H9 (cell line): Measurements from ENCODE around the gene DPYD. TPM values are rescaled to one million over a fixed set of nuclear protein-coding genes. Genes with fewer than 3 reads are reported as not detected.

Experiments
- DNase-seq: peaks from one replicate; pipeline ENCODE4 v3.0.0-alpha.2; 2017
- H2AFZ ChIP-seq: one replicate; pipeline ENCODE4 v1.6.1; 2013; ENCODE audit warnings: mild to moderate bottlenecking, low read length, control low read depth, moderate library complexity
- H2AK5ac ChIP-seq: 2 replicates; pipeline ENCODE4 v1.6.1; 2013; ENCODE audit warnings: low read length, control low read depth, mixed read lengths; ENCODE audit not compliant: insufficient read length
- H2BK120ac ChIP-seq: one replicate; pipeline ENCODE4 v1.6.1; 2013; ENCODE audit warnings: low read depth, mild to moderate bottlenecking, low read length, control low read depth, inconsistent platforms; ENCODE audit not compliant: poor library complexity, severe bottlenecking
- H2BK12ac ChIP-seq: 2 replicates; pipeline ENCODE4 v1.6.1; 2013; ENCODE audit warnings: low read length, control low read depth, mixed read lengths, low read depth; ENCODE audit not compliant: insufficient read length
- H2BK15ac ChIP-seq: 2 replicates; pipeline ENCODE4 v1.6.1; 2013; ENCODE audit warnings: low read depth, low read length, control low read depth
- H2BK20ac ChIP-seq: one replicate; pipeline ENCODE4 v1.6.1; 2013; ENCODE audit warnings: low read depth, mild to moderate bottlenecking, low read length, control low read depth, inconsistent platforms; ENCODE audit not compliant: poor library complexity, severe bottlenecking
- H2BK5ac ChIP-seq: 2 replicates; pipeline ENCODE4 v1.6.1; 2013; ENCODE audit warnings: low read length, control low read depth, mixed read lengths; ENCODE audit not compliant: insufficient read length
- H3K14ac ChIP-seq: 2 replicates; pipeline ENCODE4 v1.6.1; 2013; ENCODE audit warnings: low read length, control low read depth; ENCODE audit not compliant: insufficient read depth
- H3K18ac ChIP-seq: 2 replicates; pipeline ENCODE4 v1.6.1; 2013; ENCODE audit warnings: low read depth, mild to moderate bottlenecking, mixed read lengths, low read length, control low read depth; ENCODE audit not compliant: insufficient read length
- H3K23ac ChIP-seq: 2 replicates; pipeline ENCODE4 v1.6.1; 2013; ENCODE audit warnings: low read length, control low read depth, mixed read lengths, low read depth; ENCODE audit not compliant: insufficient read length
- H3K23me2 ChIP-seq: 2 replicates; pipeline ENCODE4 v1.6.1; 2013; ENCODE audit warnings: low read depth, mild to moderate bottlenecking, mixed read lengths, low read length, control low read depth; ENCODE audit not compliant: insufficient read length, poor library complexity, severe bottlenecking
- H3K27ac ChIP-seq: 2 replicates; pipeline ENCODE4 v1.5.1; 2013; ENCODE audit warnings: low read length, control low read depth, mixed read lengths, low read depth; ENCODE audit not compliant: insufficient read length
- H3K27me3 ChIP-seq: 2 replicates; pipeline ENCODE4 v1.6.1; 2013; ENCODE audit warnings: low read length, control low read depth, inconsistent platforms; ENCODE audit not compliant: insufficient read depth
- H3K4ac ChIP-seq: 2 replicates; pipeline ENCODE4 v1.6.1; 2013; ENCODE audit warnings: low read depth, mild to moderate bottlenecking, control low read depth, inconsistent platforms, low read length, moderate library complexity
- H3K4me1 ChIP-seq: 2 replicates; pipeline ENCODE4 v1.6.1; 2013; ENCODE audit warnings: low read length, control low read depth, inconsistent platforms; ENCODE audit not compliant: insufficient read depth
- H3K4me2 ChIP-seq: 2 replicates; pipeline ENCODE4 v1.6.1; 2013; ENCODE audit warnings: low read length, control low read depth, mixed read lengths; ENCODE audit not compliant: insufficient read length, insufficient read depth
- H3K56ac ChIP-seq: 2 replicates; pipeline ENCODE4 v1.6.1; 2013; ENCODE audit warnings: low read depth, mild to moderate bottlenecking, mixed read lengths, low read length, control low read depth; ENCODE audit not compliant: insufficient read length
- H3K79me1 ChIP-seq: 2 replicates; pipeline ENCODE4 v1.6.1; 2013; ENCODE audit warnings: low read depth, mild to moderate bottlenecking, moderate library complexity, low read length, control low read depth, inconsistent platforms; ENCODE audit not compliant: insufficient read depth, poor library complexity, severe bottlenecking
- H3K79me2 ChIP-seq: 2 replicates; pipeline ENCODE4 v1.6.1; 2013; ENCODE audit warnings: low read length, control low read depth, inconsistent platforms; ENCODE audit not compliant: insufficient read depth
- H3K9ac ChIP-seq: 2 replicates; pipeline ENCODE4 v1.6.1; 2013; ENCODE audit warnings: low read length, control low read depth, mixed read lengths; ENCODE audit not compliant: insufficient read length; ENCODE audit errors: extremely low read depth
- H3K9me3 ChIP-seq: one replicate; pipeline ENCODE4 v1.6.1; 2013; ENCODE audit warnings: low read depth, low read length, inconsistent platforms; ENCODE audit not compliant: control insufficient read depth
- H3T11ph ChIP-seq: one replicate; pipeline ENCODE4 v1.6.1; 2013; ENCODE audit warnings: mild to moderate bottlenecking, low read length, control low read depth, inconsistent platforms
- H4K20me1 ChIP-seq: one replicate; pipeline ENCODE4 v1.6.1; 2013; ENCODE audit not compliant: control insufficient read depth, insufficient read length, insufficient read depth
- H4K5ac ChIP-seq: 2 replicates; pipeline ENCODE4 v1.6.1; 2013; ENCODE audit warnings: low read depth, mild to moderate bottlenecking, mixed read lengths, low read length, control low read depth; ENCODE audit not compliant: insufficient read length
- H4K8ac ChIP-seq: replicated peaks from 2 replicates; pipeline ENCODE4 v1.6.1; 2013; ENCODE audit warnings: low read length, control low read depth, mixed read lengths, low read depth; ENCODE audit not compliant: insufficient read length
- H4K91ac ChIP-seq: 2 replicates; pipeline ENCODE4 v1.6.1; 2013; ENCODE audit warnings: low read depth, mild to moderate bottlenecking, moderate library complexity, mixed read lengths, low read length, control low read depth; ENCODE audit not compliant: insufficient read length
- H3K27ac Mint-ChIP-seq, 3 experiments: 2 replicates in 2 of 3; 3 replicates in 1 of 3; pipeline ENCODE4 v1.8.0; 2020 to 2021; ENCODE audit warnings: mixed read lengths in 3 of 3, mild to moderate bottlenecking in 1 of 3, moderate library complexity in 1 of 3
- H3K27me3 Mint-ChIP-seq: 2 replicates; pipeline ENCODE4 v1.8.0; 2021; ENCODE audit warnings: low read depth, mild to moderate bottlenecking, moderate library complexity, mixed read lengths
- H3K36me3 Mint-ChIP-seq, 3 experiments: 2 replicates in 2 of 3; 3 replicates in 1 of 3; pipeline ENCODE4 v1.8.0; 2020 to 2021; ENCODE audit warnings: low read depth in 3 of 3, mixed read lengths in 3 of 3; ENCODE audit not compliant: insufficient read depth in 1 of 3
- H3K4me1 Mint-ChIP-seq, 2 experiments: 2 replicates each; pipeline ENCODE4 v1.8.0; 2020; ENCODE audit warnings: mixed read lengths in 2 of 2
- H3K4me3 Mint-ChIP-seq, 2 experiments: 2 replicates in 1 of 2; 3 replicates in 1 of 2; pipeline ENCODE4 v1.8.0; 2020 to 2021; ENCODE audit warnings: mild to moderate bottlenecking in 2 of 2, mixed read lengths in 2 of 2, moderate library complexity in 1 of 2
- H3K9me3 Mint-ChIP-seq, 2 experiments: 2 replicates in 1 of 2; 3 replicates in 1 of 2; pipeline ENCODE4 v1.8.0; 2020; ENCODE audit warnings: mild to moderate bottlenecking in 2 of 2, mixed read lengths in 2 of 2, moderate library complexity in 1 of 2
- CTCF ChIP-seq: fragments of 200-600 bp; sonication (generic); conservative IDR thresholded peaks from 3 replicates; pipeline ENCODE4 v1.8.0; 2021; ENCODE audit warnings: antibody characterized with exemption, mild to moderate bottlenecking
- WGBS: extraction: QIAGEN DNeasy Blood & Tissue Kit; methylation state at CpG from one replicate; pipeline ENCODE4 v1.1.7; 2013; ENCODE audit warnings: missing lambda C conversion rate, low lambda C conversion rate, mixed read lengths; ENCODE audit not compliant: insufficient read length; ENCODE audit errors: extremely low coverage; 5-methylcytosine and 5-hydroxymethylcytosine counted together
- total RNA-seq: library from RNA; stranded (reverse); gene quantifications from 2 replicates; pipeline ENCODE4 v1.2.1, GENCODE V29; 2021

DPYD gene
- total RNA-seq, 1 experiment from 2014 or later: 0.37 TPM

- no peaks in the 10 kb centered on the region for H3K79me1 ChIP-seq
- no peak overlapping the region for H3K27ac ChIP-seq
- no peak overlapping the region for H2BK120ac ChIP-seq
- DNase-seq: no peak
- no peaks in the 10 kb centered on the region for H3K27me3 ChIP-seq
- peaks cover 23% of the 10 kb centered on the region for H3K27me3 Mint-ChIP-seq
- H3K23ac ChIP-seq: no peak overlapping the region
- H2BK15ac ChIP-seq: no peak overlapping the region
- H3K9me3 Mint-ChIP-seq: no peaks in the 10 kb centered on the region
- H3T11ph ChIP-seq: no peak overlapping the region
- H4K8ac ChIP-seq: no peak overlapping the region
- no peaks in the 10 kb centered on the region for H3K36me3 Mint-ChIP-seq
- no peaks in the 10 kb centered on the region for H3K79me2 ChIP-seq
- no peak overlapping the region for H4K5ac ChIP-seq
- peaks cover 15 to 16% of the 10 kb centered on the region in 2 experiments for H3K4me1 Mint-ChIP-seq
- H3K4ac ChIP-seq: no peak overlapping the region
- TF ChIP-seq CTCF: no peak
- H3K4me1 ChIP-seq: no peaks in the 10 kb centered on the region
- H3K18ac ChIP-seq: no peak overlapping the region
- H2BK12ac ChIP-seq: no peak overlapping the region
- no peaks in the 10 kb centered on the region for H4K20me1 ChIP-seq
- H3K9ac ChIP-seq: no peak overlapping the region
- peak overlapping the region; percentile 82 for H3K4me2 ChIP-seq
- H3K56ac ChIP-seq: no peak overlapping the region
- no peak overlapping the region for H2BK5ac ChIP-seq
- H3K23me2 ChIP-seq: peaks cover 3% of the 10 kb centered on the region
- no peak overlapping the region for H4K91ac ChIP-seq
- no peaks in the 10 kb centered on the region for H3K9me3 ChIP-seq
- H2BK20ac ChIP-seq: no peak overlapping the region
- H3K14ac ChIP-seq: no peak overlapping the region
- peak overlapping the region in 1 of 3 experiments; percentile 70; a peak in 1 of 7 replicates for H3K27ac Mint-ChIP-seq
- H2AK5ac ChIP-seq: no peak overlapping the region
- peak overlapping the region; percentile 83 to 94 for H3K4me3 Mint-ChIP-seq
- no peak overlapping the region for H2AFZ ChIP-seq
- no CpG with 5 or more reads among the region's 24 CpGs for WGBS
These were observed 480 bp downstream of the DPYD start for GRCh38 chr1:97920276-97920831.
